ENCODE measurements around the gene MAML1. TPM values are rescaled to one million over a fixed set of nuclear protein-coding genes. Genes with fewer than 3 reads are reported as not detected.

The MAML1 gene
- total RNA-seq, 1 experiment from 2014 or later: 10.6 TPM

- BruUV-seq (replicated peaks): no TSS peak
- Histone ChIP-seq H3K4me2 (ENCODE audit: low read length) (peak overlapping the region; percentile 50), H3K27ac (ENCODE audit: low read length) (peak overlapping the region; percentile 19), H3K36me3 (ENCODE audit: low read depth, low read length) (peaks cover 10% of the 10 kb centered on the region; the same call in 1 of the 2 replicates), H3K4me1 (ENCODE audit: insufficient read depth, low read length) (peaks cover 42% of the 10 kb centered on the region), H3K4me3 (ENCODE audit: low read length) (no peak overlapping the region), H3K27me3 (ENCODE audit: low read length) (no peaks in the 10 kb centered on the region), H3K9ac (ENCODE audit: low read length) (no peak overlapping the region), H3F3A (ENCODE audit: low read length, unreplicated experiment) (peaks cover 8% of the 10 kb centered on the region), H3K9me3 (ENCODE audit: low read length) (no peaks in the 10 kb centered on the region), H2AFZ (ENCODE audit: low read length) (no peak overlapping the region), H3K79me2 (ENCODE audit: low read length) (peaks cover 54% of the 10 kb centered on the region), H4K20me1 (ENCODE audit: low read length) (no peaks in the 10 kb centered on the region), H3K9me2 (replicated peaks; ENCODE audit: low read length) (no peaks in the 10 kb centered on the region)
- TF ChIP-seq EZH2phosphoT487 (IDR thresholded peaks at IDR 0.05; ENCODE audit: borderline replicate concordance, low read length) (no peak), CTCF (conservative IDR thresholded peaks at IDR 0.05; ENCODE audit: low read depth, low read length) (no peak), EZH2 (IDR thresholded peaks at IDR 0.05; ENCODE audit: low read length, unreplicated experiment) (no peak)
- DNase-seq (no peak), ATAC-seq (peak; percentile 25)
- POLR2A ChIA-PET (ENCODE audit: unreplicated experiment): interaction anchor here (1.1 kb wide), 1 partner anchor 139 kb away, joined by 3 read pairs; the partner anchor contains the start of gene HNRNPH1
- intact Hi-C loops (cut with micrococcal nuclease): loop anchor here (1.0 to 2.0 kb wide), 3 partner anchors 30 to 58 kb away; partner anchors contain the start of genes MAML1 and SQSTM1
- CTCF ChIA-PET: interaction anchor here (0.6 to 0.7 kb wide), 2 partner anchors 33 to 74 kb away, joined by 3 to 4 read pairs; no protein-coding TSS in a partner anchor
Observed at GRCh38 chr5:179762781-179763176, 30.2 kb downstream of the MAML1 start.

- Histone ChIP-seq H3K4me3 (ENCODE audit: low read length) (no peak overlapping the region), H4K20me1 (ENCODE audit: low read length) (no peaks in the 10 kb centered on the region), H3K27ac (ENCODE audit: low read length) (no peak overlapping the region), H3K4me1 (ENCODE audit: insufficient read depth, low read length) (peaks cover 42% of the 10 kb centered on the region), H3F3A (ENCODE audit: low read length, unreplicated experiment) (peaks cover 8% of the 10 kb centered on the region), H3K79me2 (ENCODE audit: low read length) (peaks cover 49% of the 10 kb centered on the region), H3K9me3 (ENCODE audit: low read length) (no peaks in the 10 kb centered on the region), H3K4me2 (ENCODE audit: low read length) (peak overlapping the region; percentile 50), H3K9ac (ENCODE audit: low read length) (no peak overlapping the region), H2AFZ (ENCODE audit: low read length) (no peak overlapping the region), H3K27me3 (ENCODE audit: low read length) (no peaks in the 10 kb centered on the region), H3K9me2 (replicated peaks; ENCODE audit: low read length) (no peaks in the 10 kb centered on the region), H3K36me3 (ENCODE audit: low read depth, low read length) (peaks cover 10% of the 10 kb centered on the region; the same call in 1 of the 2 replicates)
- intact Hi-C loops (cut with micrococcal nuclease): loop anchor here (1.0 to 2.0 kb wide), 3 partner anchors 31 to 57 kb away; partner anchors contain the start of genes MAML1 and SQSTM1
- peak; percentile 63 for ATAC-seq
- BruUV-seq (replicated peaks): no TSS peak
- TF ChIP-seq CTCF (conservative IDR thresholded peaks at IDR 0.05; ENCODE audit: low read depth, low read length): peak; percentile 84
- TF ChIP-seq EZH2 (IDR thresholded peaks at IDR 0.05; ENCODE audit: low read length, unreplicated experiment): no peak
- CTCF ChIA-PET: interaction anchor here (0.7 kb wide), 1 partner anchor 74 kb away, joined by 3 read pairs; no protein-coding TSS in a partner anchor
- POLR2A ChIA-PET (ENCODE audit: unreplicated experiment): no interaction called here
- DNase-seq: peak; percentile 77
Observed at GRCh38 chr5:179763215-179763945, 30.8 kb downstream of the MAML1 start.

- Histone ChIP-seq H3K4me1 (ENCODE audit: insufficient read depth, low read length) (peaks cover 42% of the 10 kb centered on the region), H3K4me2 (ENCODE audit: low read length) (no peak overlapping the region), H3K9me2 (replicated peaks; ENCODE audit: low read length) (no peaks in the 10 kb centered on the region), H3K27ac (ENCODE audit: low read length) (no peak overlapping the region), H2AFZ (ENCODE audit: low read length) (no peak overlapping the region), H3K9me3 (ENCODE audit: low read length) (no peaks in the 10 kb centered on the region), H3K79me2 (ENCODE audit: low read length) (peaks cover 45% of the 10 kb centered on the region), H3K27me3 (ENCODE audit: low read length) (no peaks in the 10 kb centered on the region), H3K4me3 (ENCODE audit: low read length) (no peak overlapping the region), H3F3A (ENCODE audit: low read length, unreplicated experiment) (peaks cover 8% of the 10 kb centered on the region), H4K20me1 (ENCODE audit: low read length) (no peaks in the 10 kb centered on the region), H3K36me3 (ENCODE audit: low read depth, low read length) (peaks cover 10% of the 10 kb centered on the region; the same call in 1 of the 2 replicates), H3K9ac (ENCODE audit: low read length) (no peak overlapping the region)
- DNase-seq: no peak
- intact Hi-C loops (cut with micrococcal nuclease): no loop called here
- ChIA-PET POLR2A (ENCODE audit: unreplicated experiment) (no interaction called here), CTCF (no interaction called here)
- no TSS peak for BruUV-seq (replicated peaks)
- ATAC-seq: no peak
- TF ChIP-seq EZH2 (IDR thresholded peaks at IDR 0.05; ENCODE audit: low read length, unreplicated experiment) (no peak), CTCF (conservative IDR thresholded peaks at IDR 0.05; ENCODE audit: low read depth, low read length) (no peak), EZH2phosphoT487 (IDR thresholded peaks at IDR 0.05; ENCODE audit: borderline replicate concordance, low read length) (no peak)
Observed at GRCh38 chr5:179764056-179764455, 31.4 kb downstream of the MAML1 start.
